Fibroblast of gingiva (primary cell): Measurements from ENCODE around the gene ZSCAN2.
A peak's percentile ranks its signal among the peaks of the same experiment; 100 is the strongest.
"Not testable (repeated sequence)": the region's sequence is repeated elsewhere in the genome, so short reads cannot be mapped to it uniquely, and the experiment has no call there.

Source experiments
- DNase-seq: peaks from one replicate; pipeline ENCODE4 v3.0.0-alpha.2; 2011; ENCODE audit warnings: low read depth

ZSCAN2 gene

GRCh38 chr15:84600687-84601554 is at the start of gene ZSCAN2:
Gene ZSCAN2, plus strand, starts transcription at chr15:84601009. Its CDS starts 2,919 bp downstream, at chr15:84603928.
- peak; percentile 86 for DNase-seq

- DNase-seq = not testable (repeated sequence)
Measured at GRCh38 chr15:84551624-84552023, 49.2 kb upstream of the ZSCAN2 start.

DNA sequence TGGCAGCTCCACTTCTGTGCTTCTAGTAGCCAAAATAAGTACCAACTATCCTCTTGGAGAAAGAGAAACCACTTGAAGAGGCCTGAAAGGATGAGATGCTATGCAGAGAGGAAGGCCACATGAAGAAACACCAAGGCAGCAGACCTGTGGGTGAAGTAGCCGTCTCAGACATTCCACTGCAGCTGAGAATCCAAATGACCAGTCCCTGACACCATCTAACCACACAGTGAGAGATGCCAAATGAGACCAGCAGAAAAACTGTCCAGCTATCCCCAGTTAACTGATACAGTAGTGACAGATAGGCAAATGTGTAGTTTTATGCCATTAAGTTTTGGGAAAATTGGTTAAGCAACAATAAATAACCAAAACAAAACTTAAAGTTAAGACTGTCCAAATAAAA is 47.9 kb upstream of the ZSCAN2 start:
- no peak for DNase-seq

- not testable (repeated sequence) for DNase-seq
Measured at GRCh38 chr15:84556690-84557089, 44.1 kb upstream of the ZSCAN2 start.

DNA sequence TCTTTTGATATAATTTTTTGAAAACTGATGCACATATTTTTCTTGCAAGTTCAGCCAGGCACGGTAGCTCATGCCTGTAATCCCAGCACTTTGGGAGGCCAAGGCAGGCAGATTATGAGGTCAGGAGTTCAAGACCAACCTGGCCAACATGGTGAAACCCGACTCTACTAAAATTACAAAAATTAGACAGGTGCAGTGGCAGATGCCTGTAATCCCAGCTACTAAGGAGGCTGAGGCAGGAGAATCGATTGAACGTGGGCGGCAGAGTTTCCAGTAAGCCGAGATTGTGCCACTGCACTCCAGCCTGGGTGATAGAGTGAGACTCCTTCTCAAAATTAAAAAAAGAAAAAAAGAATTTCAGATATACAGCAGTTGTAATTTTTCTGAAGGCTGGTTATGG is 32.8 kb upstream of the ZSCAN2 start:
- not testable (repeated sequence) for DNase-seq

DNA sequence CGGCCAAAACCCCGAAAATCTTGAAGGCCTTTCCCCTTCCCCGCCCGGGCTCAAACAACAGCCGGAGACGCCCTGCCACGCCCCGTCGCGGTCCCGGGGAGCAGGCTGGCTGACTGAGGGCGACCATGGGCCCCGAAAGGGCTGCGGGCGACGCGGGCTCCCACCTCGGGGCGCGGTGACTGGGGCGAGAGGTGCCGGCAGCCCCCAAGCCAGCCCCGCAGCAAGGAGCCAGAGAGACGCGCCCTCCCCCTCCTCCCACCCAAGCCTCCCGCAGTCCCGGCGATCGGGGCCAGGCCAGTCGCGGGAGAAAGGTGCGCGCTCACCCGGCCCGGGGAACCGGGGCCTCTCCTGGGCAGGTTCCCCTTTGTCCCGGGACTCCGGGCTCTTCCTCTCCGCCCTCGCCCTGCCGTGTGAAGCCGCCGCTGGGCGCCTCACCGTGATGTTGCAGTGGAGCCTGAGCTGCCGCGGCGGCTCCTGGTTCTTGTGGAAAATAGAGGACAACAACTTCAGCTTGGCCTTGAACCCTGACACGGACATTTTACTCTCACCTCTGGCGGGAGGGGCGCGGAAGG is 30.6 kb upstream of the ZSCAN2 start:
- peak; percentile 56 for DNase-seq

GRCh38 chr15:84572231-84572630 is 28.6 kb upstream of the ZSCAN2 start:
- DNase-seq = no peak

DNA sequence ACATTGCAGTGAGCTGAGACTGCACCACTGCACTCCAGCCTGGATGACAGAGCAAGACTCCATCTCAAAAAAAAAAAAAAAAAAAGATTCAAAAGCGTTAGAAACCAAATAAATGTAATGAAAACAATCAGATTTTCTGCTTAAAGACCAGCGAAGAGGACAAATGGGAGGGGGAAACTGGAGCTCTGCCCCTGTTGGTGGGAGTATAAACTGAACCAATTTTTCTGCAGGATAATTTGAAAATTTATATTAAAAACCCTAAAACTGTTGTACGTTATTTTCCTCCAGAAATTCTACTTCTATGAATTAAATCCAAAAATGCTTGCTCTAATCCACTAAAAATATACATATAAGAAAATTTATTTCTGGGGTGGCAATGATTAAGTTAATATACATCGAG is 25.3 kb upstream of the ZSCAN2 start:
- DNase-seq = no peak

DNA sequence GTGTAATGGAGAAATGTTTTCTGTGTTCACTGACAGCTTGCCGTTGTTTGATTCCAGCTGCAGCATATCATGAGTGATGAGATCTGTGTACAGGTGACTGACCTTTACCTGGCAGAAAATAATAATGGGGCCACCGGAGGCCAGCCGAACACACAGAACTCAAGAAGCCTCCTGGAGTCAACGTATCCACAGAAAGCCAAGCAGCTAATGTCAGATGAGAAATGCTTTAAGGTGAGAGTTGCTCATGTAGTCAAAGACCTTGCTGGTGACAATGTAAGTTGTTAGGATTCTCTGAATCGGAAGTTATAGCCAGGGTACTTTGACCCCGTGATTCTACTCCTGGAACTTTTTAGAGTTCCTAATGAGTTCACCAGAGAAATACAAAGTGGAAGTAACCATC is 22.9 kb upstream of the ZSCAN2 start:
- not testable (repeated sequence) for DNase-seq

- DNase-seq = not testable (repeated sequence)
Measured at GRCh38 chr15:84579261-84579721, 21.5 kb upstream of the ZSCAN2 start.

GRCh38 chr15:84581676-84582428 is 19.0 kb upstream of the ZSCAN2 start:
- not testable (repeated sequence) for DNase-seq

- no peak for DNase-seq
Measured at GRCh38 chr15:84582583-84583157, 18.1 kb upstream of the ZSCAN2 start.

GRCh38 chr15:84583921-84584320 is 16.9 kb upstream of the ZSCAN2 start:
- DNase-seq = not testable (repeated sequence)

GRCh38 chr15:84586696-84587095 is 14.1 kb upstream of the ZSCAN2 start:
- no peak for DNase-seq

- DNase-seq = peak; percentile 64
Measured at GRCh38 chr15:84588053-84588874, 12.5 kb upstream of the ZSCAN2 start.

DNA sequence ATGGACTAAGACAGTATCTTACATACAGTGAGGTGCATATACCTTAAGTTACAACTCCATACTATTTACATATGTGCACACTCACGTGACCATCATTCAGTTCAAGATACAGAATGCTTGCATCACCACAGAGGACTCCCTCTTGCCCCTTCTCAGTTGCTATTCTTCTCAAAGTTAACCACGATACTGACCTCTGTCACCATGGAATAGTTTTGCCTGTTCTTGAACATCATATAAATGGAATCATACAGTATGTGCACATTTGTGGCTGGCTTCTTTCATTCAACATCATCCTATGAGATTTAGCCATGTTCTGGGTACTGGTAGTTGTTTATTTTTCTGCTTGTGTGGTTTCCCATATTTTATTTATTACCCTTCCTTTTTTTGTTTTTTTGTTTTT is 10.4 kb upstream of the ZSCAN2 start:
- DNase-seq = no peak

- DNase-seq = no peak
Measured at GRCh38 chr15:84591815-84592214, 9.0 kb upstream of the ZSCAN2 start.

DNA sequence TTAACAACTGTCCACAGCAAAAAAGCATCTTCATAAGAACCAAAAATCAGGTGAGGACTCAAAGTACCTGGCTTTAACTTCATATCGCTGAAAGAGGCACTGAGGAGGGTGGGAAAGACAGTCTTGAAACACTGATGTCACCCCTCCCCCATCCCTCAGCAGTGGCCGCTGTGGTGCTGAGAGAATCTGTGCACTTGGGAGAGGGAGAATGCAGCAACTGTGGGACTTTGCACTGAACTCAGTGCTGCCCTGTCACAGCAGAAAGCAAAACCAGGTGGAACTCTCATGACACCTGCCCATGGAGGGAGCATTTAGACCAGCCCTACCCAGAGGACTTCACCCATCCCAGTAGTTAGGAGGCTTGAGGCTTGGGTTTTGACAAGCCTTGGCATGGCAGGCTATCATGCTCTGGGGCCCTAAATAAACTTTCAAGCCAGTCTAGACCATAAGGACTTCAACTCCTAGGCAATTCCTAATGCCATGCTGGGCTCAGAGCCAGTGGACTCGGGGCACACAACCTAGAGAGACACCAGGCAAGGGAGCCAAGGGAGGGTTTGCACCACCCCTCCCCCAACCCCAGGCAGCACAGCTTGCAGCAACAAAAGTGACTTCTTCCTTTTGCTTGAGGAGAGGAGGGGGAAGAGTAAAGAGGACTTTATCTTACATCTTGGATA is 6.1 kb upstream of the ZSCAN2 start:
- DNase-seq = no peak

- no peak for DNase-seq
Measured at GRCh38 chr15:84595660-84596059, 5.1 kb upstream of the ZSCAN2 start.

- DNase-seq = no peak
Measured at GRCh38 chr15:84597296-84597695, 3.5 kb upstream of the ZSCAN2 start.

- no peak for DNase-seq
Measured at GRCh38 chr15:84598250-84598649, 2.6 kb upstream of the ZSCAN2 start.
